OCI-LY7 (cell line): ENCODE results near the gene PHF20. TPM values are rescaled to one million over a fixed set of nuclear protein-coding genes. Genes with fewer than 3 reads are reported as not detected.
A peak's percentile ranks its signal among the peaks of the same experiment; 100 is the strongest.
"Not testable (repeated sequence)": the region's sequence is repeated elsewhere in the genome, so short reads cannot be mapped to it uniquely, and the experiment has no call there.

ENCODE experiments used
- BruUV-seq: library from RNA; stranded (reverse); fragments of 400-500 nt; replicated peaks from 2 replicates; lab custom pipeline; 2021; lab: Mats Ljungman, UMichigan
- CTCF ChIA-PET: fragments of 300-600 bp; sonication (Branson Sonifier 250); formaldehyde crosslinking; loops from one replicate; lab custom pipeline; 2022; ENCODE audit warnings: antibody characterized with exemption; ENCODE audit not compliant: unreplicated experiment; lab: Charles Lee
- POLR2A ChIA-PET: fragments of 300-600 bp; sonication (Branson Sonifier 250); formaldehyde crosslinking; loops from one replicate; lab custom pipeline; 2022; ENCODE audit warnings: antibody characterized with exemption; lab: Charles Lee
- DNase-seq: peaks from one replicate; pipeline ENCODE4 v3.0.0-alpha.2; 2015; ENCODE audit warnings: low spot score
- H2AFZ ChIP-seq: fragments of 200-600 bp; sonication (generic), shearing (Covaris generic); 2 replicates; pipeline ENCODE4 v1.6.1; 2014; ENCODE audit warnings: mild to moderate bottlenecking, antibody characterized with exemption, low read length, moderate library complexity
- H3K27ac ChIP-seq: fragments of 200-600 bp; sonication (generic); 2 replicates; pipeline ENCODE4 v1.5.1; 2014; ENCODE audit warnings: mixed run types, low read depth, mild to moderate bottlenecking, moderate library complexity, low read length, inconsistent platforms; ENCODE audit not compliant: poor library complexity, severe bottlenecking
- H3K36me3 ChIP-seq: fragments of 200-600 bp; sonication (generic); 2 replicates; pipeline ENCODE4 v1.6.1; 2014; ENCODE audit warnings: mild to moderate bottlenecking, antibody characterized with exemption, low read length, moderate library complexity, mixed read lengths; ENCODE audit not compliant: insufficient read depth
- H3K4me1 ChIP-seq: fragments of 200-600 bp; sonication (generic); 2 replicates; pipeline ENCODE4 v1.5.1; 2014; ENCODE audit warnings: mild to moderate bottlenecking, low read length; ENCODE audit not compliant: insufficient read depth, poor library complexity, severe bottlenecking
- H3K4me2 ChIP-seq: fragments of 200-600 bp; sonication (generic); 2 replicates; pipeline ENCODE4 v1.6.1; 2014; ENCODE audit warnings: mild to moderate bottlenecking, low read length
- H3K4me3 ChIP-seq: fragments of 200-600 bp; sonication (generic); 2 replicates; pipeline ENCODE4 v1.5.1; 2014; ENCODE audit warnings: mild to moderate bottlenecking, low read depth, low read length; ENCODE audit not compliant: poor library complexity, severe bottlenecking
- H3K79me2 ChIP-seq: fragments of 200-600 bp; sonication (generic); 2 replicates; pipeline ENCODE4 v1.6.1; 2016; ENCODE audit warnings: low read depth, mild to moderate bottlenecking, low read length, moderate library complexity, mixed read lengths; ENCODE audit not compliant: insufficient read depth
- H3K9me2 ChIP-seq: fragments of 200-600 bp; sonication (generic); 2 replicates; pipeline ENCODE4 v1.6.1; 2016; ENCODE audit warnings: mild to moderate bottlenecking, low read length, mixed read lengths; ENCODE audit not compliant: insufficient read depth
- H3K9me3 ChIP-seq: fragments of 200-600 bp; sonication (generic); 2 replicates; pipeline ENCODE4 v1.6.1; 2014; ENCODE audit warnings: mild to moderate bottlenecking, mixed run types, low read length, mixed read lengths
- H4K20me1 ChIP-seq: fragments of 200-600 bp; sonication (generic); 2 replicates; pipeline ENCODE4 v1.6.1; 2014; ENCODE audit warnings: mild to moderate bottlenecking, antibody characterized with exemption, low read length, moderate library complexity, mixed read lengths; ENCODE audit not compliant: insufficient read depth
- CTCF ChIP-seq: fragments of 200-600 bp; sonication (generic); conservative IDR thresholded peaks from 2 replicates; pipeline ENCODE4 v1.5.1; 2014; ENCODE audit warnings: mild to moderate bottlenecking, antibody characterized with exemption, low read length, moderate library complexity, mixed read lengths
- EZH2phosphoT487 ChIP-seq: fragments of 200-600 bp; sonication (generic); IDR thresholded peaks from 2 replicates; pipeline ENCODE4 v1.6.1; 2018; ENCODE audit warnings: low read depth, borderline replicate concordance, mild to moderate bottlenecking, mixed run types, antibody characterized with exemption, low read length, moderate library complexity, mixed read lengths
- intact Hi-C: fragments of 100-400 bp; cut with micrococcal nuclease; formaldehyde crosslinking; loops from one replicate; pipeline ENCODE4 v1.10.0; 2022; ENCODE audit not compliant: unreplicated experiment
- total RNA-seq, 2 experiments: library from RNA; depleted of rRNA in 1 of 2; stranded (reverse); fragments of >200 nt in 1 of 2; shearing (Covaris generic) in 1 of 2; gene quantifications; 2 replicates each; pipeline ENCODE4 v1.2.3, GENCODE V29; 2014 to 2022

PHF20 gene
- total RNA-seq, 2 experiments from 2014 or later, result 37.9 to 47.8 TPM

- intact Hi-C loops, result no loop called here
- peaks cover 8% of the 10 kb centered on the region for H3K36me3 ChIP-seq
- H3K9me3 ChIP-seq, result no peaks in the 10 kb centered on the region
- no peaks in the 10 kb centered on the region for H4K20me1 ChIP-seq
- H3K4me2 ChIP-seq, result no peak overlapping the region
- no peaks in the 10 kb centered on the region for H3K4me1 ChIP-seq
- TSS peak; percentile 30 for BruUV-seq
- no peak overlapping the region for H2AFZ ChIP-seq
- ChIA-PET POLR2A (no interaction called here), CTCF (interaction anchor here (0.6 kb wide), 2 partner anchors 37 to 39 kb away, joined by 3 to 4 read pairs; no protein-coding TSS in a partner anchor)
- no peak for DNase-seq
- no peaks in the 10 kb centered on the region for H3K9me2 ChIP-seq
- no peak overlapping the region for H3K4me3 ChIP-seq
- H3K79me2 ChIP-seq, result no peaks in the 10 kb centered on the region
- TF ChIP-seq CTCF (no peak), EZH2phosphoT487 (no peak)
- no peak overlapping the region for H3K27ac ChIP-seq
Observed at GRCh38 chr20:35878113-35878625, 106.4 kb downstream of the PHF20 start.

- ChIA-PET CTCF (no interaction called here), POLR2A (no interaction called here)
- no peak for TF ChIP-seq CTCF
- no peak for TF ChIP-seq EZH2phosphoT487
- no peaks in the 10 kb centered on the region for H3K9me3 ChIP-seq
- H3K4me1 ChIP-seq, result no peaks in the 10 kb centered on the region
- H3K4me3 ChIP-seq, result no peak overlapping the region
- BruUV-seq, result no TSS peak
- no peaks in the 10 kb centered on the region for H4K20me1 ChIP-seq
- no peak overlapping the region for H3K27ac ChIP-seq
- H2AFZ ChIP-seq, result no peak overlapping the region
- no peaks in the 10 kb centered on the region for H3K9me2 ChIP-seq
- H3K4me2 ChIP-seq, result no peak overlapping the region
- intact Hi-C loops, result loop anchor here (5.0 kb wide), 1 partner anchor 259 kb away; no protein-coding TSS in a partner anchor
- DNase-seq, result no peak
- H3K36me3 ChIP-seq, result no peaks in the 10 kb centered on the region
- no peaks in the 10 kb centered on the region for H3K79me2 ChIP-seq
Observed at GRCh38 chr20:35881676-35882075, 109.9 kb downstream of the PHF20 start.

- H3K9me3 ChIP-seq, CTCF ChIA-PET, H3K36me3 ChIP-seq, H3K4me2 ChIP-seq, DNase-seq, H3K4me1 ChIP-seq, H3K27ac ChIP-seq, H2AFZ ChIP-seq, H3K4me3 ChIP-seq, H4K20me1 ChIP-seq, H3K9me2 ChIP-seq, BruUV-seq, H3K79me2 ChIP-seq: not testable (repeated sequence)
- intact Hi-C loops, result loop anchor here (5.0 kb wide), 1 partner anchor 260 kb away; no protein-coding TSS in a partner anchor
- POLR2A ChIA-PET, result interaction anchor here (0.6 to 0.7 kb wide), 2 partner anchors 110 to 941 kb away, joined by 3 to 4 read pairs; no protein-coding TSS in a partner anchor
Observed at GRCh38 chr20:35882427-35883161, 110.8 kb downstream of the PHF20 start.
